HG03196 (cell line): Measurements from ENCODE around the gene MIF.
"Not testable (repeated sequence)": the region's sequence is repeated elsewhere in the genome, so short reads cannot be mapped to it uniquely, and the experiment has no call there.

Source experiments
- ATAC-seq: cut with Tn5 transposase; IDR thresholded peaks from one replicate; pipeline ENCODE4 v1.9.1; 2021; ENCODE audit not compliant: unreplicated experiment

Gene MIF

DNA sequence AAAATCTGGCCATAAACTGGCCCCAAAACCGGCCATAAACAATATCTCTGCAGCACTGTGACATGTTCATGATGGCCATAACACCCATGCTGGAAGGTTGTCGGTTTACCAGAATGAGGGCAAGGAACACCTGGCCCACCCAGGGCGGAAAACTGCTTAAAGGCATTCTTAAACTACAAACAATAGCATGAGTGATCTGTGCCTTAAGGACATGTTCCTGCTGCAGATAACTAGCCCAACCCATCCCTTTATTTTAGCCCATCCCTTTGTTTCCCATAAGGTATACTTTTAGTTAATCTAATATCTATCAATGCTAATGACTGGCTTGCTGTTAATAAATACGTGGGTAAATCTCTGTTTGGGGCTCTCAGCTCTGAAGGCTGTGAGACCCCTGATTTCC, 6.0 kb downstream of the MIF start:
- not testable (repeated sequence) for ATAC-seq

DNA sequence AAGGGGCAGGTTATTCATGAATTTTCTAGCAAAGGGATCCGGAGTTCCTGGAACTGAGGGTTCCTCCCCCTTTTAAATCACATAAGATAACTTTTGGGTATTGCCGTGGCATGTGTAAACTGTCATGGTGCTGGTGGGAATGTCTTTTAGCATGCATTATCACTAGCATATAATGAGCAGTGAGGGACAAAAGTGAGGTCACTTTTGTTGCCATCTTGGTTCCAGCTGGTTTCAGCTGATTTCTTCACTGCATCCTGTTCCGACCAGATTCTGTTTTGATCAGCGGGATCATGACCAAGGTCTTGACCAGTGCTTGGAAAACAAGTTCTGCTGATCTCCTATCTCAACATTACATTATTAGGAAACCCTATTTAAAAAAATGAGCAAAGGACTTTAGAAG, 7.4 kb downstream of the MIF start:
- ATAC-seq, result no peak

DNA sequence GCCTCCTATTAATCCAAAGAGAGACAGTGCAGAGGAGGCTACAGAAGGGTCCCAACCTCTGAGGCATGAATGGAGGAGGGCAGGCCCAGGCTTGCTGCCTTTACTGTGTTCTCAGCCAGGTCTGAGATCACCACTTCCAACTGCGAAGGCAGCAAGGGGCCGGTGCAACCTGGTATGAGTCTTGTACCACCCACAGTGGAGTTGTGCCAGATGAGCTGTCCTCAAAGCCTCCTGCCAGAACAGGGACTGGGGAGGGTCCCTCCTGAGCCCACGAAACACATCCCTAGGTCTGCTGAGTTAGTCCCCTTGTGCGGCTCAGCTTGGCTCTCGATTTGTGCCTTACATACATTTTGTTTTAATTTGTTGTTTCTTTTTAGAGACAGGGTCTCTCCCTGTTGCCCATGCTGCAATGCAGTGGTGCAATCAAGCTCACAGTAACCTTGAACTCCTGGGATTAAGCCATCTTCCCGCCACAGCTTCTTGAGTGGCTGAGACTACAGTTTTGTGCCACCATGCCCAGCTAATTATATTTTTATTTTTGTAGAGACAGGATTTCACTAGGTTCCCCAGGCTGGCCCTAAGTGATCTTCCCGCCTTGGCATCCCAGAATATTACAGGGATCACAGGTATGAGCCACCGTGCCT, 9.3 kb downstream of the MIF start:
- no peak for ATAC-seq

DNA sequence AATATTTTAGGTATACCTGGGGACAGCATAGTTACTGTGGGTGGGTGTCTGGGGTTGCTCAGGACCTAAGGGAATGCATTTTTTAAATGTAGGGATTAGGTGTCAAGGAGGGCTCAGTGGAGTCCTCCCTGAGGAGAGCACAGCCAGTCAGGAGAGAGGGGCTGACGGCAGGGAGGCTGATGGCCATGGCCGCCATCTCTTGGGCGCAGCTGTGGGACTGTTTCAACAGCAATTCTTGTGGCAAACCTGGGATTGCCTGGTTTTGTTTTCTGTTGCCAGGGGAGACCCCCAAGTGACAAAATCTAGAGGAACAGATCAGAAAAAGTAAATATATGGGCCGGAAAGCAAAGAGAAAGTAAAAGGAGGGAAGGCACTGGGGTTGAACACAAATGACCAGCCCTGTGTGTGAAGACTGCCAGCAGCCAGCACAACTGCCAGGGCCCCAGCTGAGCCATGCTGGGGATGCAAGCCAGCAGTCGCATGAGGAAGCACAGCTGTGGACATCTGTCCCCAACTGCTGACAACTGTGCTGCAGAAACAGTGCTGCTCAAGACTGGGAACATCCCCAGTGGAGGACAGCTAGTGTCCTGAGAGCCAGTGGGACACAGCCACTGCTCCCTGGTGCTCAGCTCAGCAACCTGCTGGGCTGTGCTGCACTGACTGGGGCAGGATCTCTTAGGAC, 10.5 kb downstream of the MIF start:
- no peak for ATAC-seq

DNA sequence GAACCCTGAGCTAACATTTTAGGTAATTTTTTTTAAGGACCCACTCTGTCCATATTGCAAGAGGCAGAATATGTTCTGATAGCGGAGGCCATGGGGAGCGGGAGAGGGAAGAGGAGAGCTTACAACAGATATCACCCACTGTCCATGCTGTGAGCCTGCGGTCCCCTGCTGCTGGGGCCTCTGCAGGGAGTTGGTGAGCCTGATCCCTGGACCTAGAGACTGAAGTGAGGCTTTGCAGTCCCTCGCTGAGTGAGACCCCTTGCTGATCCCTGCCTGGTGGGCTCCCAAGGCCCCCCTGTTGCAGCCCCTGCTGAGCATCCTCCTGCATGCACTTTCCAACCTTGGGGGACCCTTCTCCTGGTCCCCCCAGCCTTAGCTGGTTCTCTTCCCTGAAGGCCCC, 12.5 kb downstream of the MIF start:
- no peak for ATAC-seq

DNA sequence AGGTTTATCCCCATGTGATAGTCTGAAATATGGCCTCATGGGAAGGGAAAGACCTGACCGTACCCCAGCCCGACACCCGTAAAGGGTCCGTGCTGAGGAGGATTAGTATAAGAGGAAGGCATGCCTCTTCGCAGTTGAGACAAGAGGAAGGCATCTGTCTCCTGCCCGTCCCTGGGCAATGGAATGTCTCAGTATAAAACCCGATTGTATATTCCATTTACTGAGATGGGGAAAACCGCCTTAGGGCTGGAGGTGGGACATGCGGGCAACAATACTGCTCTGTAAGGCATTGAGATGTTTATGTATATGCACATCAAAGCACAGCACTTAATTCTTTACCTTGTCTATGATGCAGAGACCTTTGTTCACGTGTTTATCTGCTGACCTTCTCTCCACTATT, 13.2 kb downstream of the MIF start:
- ATAC-seq, result not testable (repeated sequence)

DNA sequence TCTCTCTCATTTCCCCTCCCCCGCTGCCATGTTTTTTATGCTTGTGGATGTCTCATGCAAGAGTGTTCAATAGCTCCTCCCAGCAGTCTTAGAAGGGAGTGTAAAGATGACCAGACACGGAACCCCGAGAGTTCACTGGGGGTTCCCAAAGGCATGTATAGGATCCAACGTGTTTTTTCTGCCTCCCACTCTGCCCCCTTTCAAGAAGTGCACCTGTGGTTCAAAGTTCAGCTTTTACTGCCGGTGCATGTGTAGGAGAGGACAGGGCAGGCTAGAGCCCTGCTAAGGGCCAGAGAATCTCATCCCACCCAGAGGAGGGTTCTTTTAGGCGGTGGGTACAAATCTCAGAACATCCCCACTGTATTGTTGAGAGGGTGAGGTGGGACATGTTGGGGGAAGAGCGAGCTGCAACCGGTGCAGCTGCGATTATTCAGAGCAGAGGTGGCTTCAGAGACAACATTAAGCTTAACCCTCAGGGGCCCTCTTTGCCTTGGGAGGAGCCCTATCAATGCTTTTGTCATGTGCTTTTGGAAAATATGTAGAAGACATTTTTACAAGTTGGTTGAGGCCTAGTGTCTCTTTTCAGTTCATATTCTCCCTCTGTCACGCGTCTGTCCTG, 14.5 kb downstream of the MIF start:
- ATAC-seq, result no peak

DNA sequence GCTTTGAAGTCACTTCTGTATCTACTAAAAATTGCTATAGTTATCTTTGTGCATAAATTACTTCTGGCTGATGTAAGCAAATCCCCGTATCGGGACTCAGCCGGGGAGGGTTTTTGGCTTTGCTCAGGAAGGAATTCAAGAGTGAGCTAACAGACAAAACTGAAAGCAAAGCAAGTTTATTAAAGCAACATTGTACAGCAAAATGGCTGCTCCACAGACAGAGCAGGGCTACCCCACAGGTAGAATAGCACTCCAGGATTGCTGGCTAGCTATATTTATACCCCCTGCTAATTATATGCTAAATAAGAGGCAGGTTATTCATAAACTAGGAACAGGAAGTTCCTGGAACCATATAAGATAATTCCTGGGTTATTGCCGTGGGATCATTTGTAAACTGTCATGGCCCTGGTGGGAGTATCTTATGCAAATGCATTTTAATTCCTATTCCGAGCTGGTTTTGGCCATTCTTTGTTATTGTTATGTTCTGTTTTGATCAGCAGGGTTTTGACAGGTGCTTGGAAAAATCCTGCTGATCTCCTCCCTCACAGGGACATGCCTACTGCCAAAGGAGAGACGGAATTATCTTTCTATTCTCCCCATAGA, 15.2 kb downstream of the MIF start:
- ATAC-seq, result no peak

DNA sequence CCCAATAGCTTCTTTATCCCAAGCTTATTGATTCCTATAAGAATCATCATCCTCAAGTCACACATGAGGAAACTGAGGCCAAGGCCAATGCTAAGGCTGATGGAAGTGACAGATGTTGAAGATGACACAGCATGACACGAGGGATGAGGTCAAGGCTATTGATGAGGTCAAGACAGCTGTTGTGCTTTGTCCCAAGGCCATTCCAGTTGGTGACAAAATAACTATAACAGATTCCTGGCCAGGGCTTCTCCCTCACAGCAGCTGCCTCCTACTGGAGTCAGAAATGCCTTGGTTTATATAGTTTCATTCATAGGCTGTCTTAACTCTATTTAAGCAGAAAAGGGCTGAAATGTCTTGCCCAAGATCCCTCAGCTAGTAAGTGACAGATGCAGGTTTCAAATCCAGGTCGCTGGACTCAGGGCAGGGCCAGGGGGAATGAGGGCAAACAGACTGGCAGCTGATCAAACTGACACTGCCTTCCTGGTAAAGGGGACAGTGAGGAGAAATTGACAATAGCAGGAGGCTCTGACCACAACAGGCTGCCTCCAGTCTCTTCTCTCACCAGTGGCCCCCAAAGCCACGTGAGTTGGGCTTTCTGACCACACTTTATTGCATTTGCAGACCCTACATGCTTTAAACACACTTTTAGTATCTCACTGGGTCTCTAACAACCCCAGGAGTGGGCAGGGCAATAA, 16.5 kb downstream of the MIF start:
- no peak for ATAC-seq

DNA sequence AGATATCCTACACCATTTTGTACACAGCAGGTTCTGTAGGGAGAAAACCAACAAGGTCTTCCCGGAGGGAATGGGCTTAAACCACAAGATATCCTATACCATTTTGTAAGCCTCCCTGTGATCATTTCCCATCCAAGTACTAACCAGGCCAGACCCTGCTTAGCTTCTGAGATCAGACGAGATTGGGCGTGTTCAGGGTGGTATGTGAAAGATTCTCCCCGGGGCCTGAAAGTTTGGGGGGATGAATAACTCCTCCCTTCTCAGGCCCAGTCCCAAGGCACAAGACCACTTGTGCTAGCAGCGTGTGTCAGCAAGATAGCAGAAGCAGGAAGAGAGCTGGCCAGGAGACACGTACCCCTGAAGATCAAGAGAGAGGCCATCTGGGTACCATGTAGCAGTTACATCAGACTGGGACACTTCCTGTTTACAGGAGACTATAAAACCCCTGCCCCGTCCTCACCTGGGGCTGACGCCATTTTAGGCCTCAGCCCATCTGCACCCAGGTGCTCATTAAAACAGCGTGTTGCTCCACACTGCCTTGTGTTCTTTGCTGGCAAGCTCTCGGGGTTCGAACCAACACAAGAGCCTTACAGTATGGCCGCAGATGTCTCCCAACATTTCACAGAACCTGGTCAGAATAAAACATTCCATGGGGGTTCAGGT, 17.3 kb downstream of the MIF start:
- ATAC-seq, result no peak

DNA sequence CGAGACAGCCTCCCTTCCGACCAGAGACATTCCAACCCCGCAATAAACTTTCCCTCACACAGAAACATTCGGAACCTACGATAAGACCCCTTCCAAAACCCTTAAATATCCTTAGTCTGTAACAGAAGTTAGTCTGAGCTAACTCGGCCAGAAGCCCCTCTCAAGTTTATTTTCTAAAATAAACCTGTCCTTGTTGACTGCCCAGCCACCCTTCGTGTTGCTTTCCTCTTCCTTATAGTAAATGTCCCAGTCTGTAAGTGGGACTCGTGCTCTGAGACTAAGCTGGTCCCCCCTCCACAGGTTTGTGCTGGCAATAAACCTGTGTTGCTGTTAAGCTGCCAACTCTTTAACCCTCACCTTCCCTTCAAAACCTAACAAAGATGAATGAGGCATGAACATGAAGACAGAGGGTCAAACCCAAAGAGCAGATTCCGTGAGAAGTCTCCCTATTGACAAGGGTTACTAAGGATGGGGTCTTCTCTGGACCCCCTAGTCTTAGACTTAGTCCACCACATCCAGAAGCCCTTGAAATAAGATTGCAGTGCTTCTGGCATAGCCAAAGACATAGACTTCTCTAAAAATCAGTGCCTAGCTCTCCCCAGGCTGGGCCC, 18.2 kb downstream of the MIF start:
- no peak for ATAC-seq

DNA sequence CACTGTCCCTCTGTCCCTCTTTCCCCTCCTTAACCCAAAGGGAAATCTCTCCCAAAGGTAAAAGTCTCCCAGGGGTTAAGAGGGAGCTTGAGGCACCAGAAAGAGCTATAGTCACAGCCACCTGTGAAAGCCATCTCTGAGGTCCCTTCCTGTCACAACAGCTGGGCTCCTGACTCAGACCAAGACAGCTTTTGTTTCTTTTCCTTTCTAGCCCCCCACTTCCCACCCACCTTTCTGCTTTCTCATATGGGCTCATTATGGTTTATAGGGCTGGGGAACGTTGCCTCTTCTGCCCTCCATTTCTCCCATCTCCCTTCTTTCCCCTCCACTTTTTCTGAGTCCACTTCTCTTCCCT, 19.1 kb downstream of the MIF start:
- ATAC-seq, result no peak

DNA sequence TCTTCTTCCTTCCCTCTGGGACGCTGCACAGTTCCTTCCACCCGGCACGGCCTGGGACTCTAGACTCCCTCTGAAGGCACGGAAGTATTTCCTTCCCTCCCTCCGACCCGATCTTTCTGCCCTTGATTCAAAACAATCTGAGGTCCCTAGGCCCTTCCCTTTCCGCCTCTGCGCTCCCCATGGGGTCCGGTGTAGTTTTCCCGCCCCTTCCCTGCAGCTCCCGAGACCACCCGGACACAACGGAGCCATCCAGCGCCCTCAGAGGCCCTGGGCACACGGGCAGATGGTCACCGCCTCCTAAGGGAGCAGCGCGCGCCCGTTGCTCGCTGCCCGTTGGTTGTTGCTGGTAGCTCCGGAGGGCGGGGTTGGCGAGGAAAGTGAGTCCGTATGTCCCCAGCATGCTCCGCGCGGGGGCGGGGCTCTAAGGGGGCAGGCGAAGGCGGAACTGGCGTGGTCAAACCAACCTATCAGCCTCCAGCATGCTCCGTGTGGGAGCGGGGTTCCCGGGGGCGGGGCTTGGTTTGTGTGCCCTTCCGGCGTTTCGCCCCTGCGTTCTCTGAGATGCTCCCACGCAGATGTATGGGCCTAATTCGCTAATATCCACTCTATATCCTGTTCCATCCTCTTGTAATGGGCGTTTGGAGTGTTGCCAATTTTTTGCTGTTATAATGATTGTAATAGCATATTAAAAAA, 19.6 kb downstream of the MIF start:
- ATAC-seq, result peak; percentile 86

DNA sequence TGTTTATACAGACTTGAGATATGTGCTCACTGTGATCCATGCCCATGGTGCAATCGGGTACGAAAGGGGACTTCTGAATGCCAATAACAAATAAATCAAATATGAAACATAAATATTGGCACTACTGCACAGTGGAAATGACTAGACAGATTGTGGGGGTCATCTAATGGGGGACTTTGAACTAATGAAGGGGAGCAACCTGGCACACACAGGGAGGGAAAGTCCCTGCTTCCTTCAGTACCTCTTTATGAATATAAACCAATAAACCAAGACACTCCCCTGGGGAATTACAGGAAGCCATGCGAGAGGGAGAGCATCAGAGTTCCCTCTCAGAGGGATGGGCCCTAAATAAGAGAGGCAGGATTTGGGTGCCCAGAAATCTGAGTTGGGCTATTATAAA, 21.1 kb downstream of the MIF start:
- no peak for ATAC-seq

DNA sequence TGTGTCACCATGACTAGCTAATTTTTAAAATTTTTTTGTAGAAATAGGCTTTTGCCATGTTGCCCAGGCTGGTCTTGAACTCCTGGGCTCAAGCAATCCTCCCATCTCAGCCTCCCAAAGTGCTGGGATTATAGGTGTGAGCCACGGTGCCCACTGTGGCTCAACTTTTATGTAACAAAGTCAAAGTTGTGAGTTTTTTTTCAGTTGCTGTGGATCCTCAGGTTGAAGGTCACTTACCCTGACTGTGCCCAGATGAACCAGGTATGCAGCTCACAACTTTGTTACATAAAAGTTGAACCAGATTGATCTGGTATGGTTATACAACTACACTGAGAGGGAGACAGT, 26.1 kb downstream of the MIF start:
- not testable (repeated sequence) for ATAC-seq

DNA sequence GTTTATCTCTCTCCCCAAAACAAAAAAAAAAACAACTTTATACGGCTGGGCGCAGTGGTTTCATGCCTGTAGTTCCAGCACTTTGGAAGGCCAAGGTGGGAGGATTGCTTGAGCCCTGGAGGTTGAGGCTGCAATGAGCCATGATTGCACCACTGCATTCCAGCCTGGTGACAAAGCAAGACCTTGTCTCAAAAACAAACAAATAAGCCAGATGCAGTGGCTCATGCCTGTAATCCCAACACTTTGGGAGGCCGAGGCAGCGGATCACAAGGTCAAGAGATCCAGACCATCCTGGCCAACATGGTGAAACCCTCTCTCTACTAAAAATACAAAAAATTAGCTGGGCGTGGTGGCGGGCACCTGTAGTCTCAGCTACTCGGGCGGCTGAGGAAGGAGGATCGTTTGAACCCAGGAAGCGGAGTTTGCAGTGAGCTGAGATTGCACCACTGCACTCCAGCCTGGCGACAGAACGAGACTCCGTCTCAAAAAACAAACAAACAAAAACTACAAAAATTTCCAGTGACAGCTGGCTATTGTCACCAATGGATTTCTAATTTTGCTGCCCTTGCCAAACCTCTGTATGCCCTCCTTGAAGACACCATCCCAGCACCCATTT, 27.5 kb downstream of the MIF start:
- not testable (repeated sequence) for ATAC-seq

DNA sequence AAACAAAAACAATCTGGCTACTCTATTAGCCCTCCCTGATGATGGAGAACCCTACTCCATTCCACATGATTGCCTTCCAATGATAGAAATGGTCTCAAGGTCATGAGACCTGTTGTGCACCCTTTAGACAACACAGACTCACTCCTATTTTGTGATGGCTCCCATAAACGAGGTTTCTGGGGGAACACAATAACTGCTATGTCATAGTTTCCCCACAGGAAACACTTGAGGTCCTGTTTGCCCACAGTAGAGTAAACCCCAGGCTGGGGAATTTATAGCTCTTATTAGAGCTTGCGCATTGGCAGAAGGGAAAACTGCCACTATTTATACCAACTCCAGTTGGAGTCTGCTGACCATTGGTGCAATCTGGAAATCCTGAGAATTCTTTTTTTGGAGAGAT, 28.7 kb downstream of the MIF start:
- no peak for ATAC-seq

DNA sequence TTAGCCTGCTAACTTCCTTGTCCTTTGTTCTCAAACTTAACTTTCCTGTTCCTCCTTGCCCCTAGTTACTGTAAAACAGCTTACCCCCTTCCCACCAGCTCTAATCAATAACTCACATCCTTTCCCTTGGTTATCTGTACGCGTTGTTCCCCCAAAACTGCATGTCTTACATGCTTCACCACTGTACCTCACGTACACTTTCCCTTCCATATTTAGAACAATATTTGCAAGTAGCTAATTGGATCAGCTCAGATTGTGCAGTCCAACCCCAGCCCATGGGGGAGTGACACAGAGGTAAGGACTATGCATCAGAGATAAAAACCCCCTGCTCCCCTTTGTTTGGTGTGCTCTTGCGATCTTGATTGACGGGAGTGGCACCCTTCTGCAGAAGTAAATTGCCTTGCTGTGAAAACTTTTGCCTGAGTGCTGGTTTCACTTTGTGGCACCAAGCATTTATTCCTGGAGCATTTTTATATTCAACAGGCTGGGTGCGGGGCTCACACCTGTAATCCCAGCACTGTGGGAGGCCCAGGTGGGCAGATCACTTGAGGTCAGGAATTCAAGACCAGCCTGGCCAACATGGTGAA, 30.9 kb downstream of the MIF start:
- ATAC-seq, result no peak

DNA sequence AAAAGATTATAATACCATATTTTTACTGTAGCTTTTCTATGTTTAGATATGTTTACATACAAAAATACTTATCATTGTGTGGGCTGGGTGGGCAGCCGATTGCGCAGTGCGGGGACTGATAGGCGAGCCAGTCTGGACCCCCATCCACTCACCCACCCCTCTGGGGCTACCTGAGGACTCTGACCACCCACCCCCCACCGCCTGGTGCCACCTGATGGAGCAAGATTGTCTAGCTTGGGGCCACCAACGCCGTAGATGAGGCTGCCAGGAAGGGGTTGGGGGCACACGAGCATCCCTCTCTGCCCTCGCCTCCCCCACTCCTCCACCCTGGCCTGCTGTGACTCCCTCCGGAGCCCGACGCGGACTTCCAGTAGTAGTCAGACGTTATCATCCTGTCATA, 32.4 kb downstream of the MIF start:
- ATAC-seq, result no peak
